Lower lobe of right lung (tissue), 2 donors: ENCODE measurements around the gene EEF1AKMT1. TPM values are rescaled to one million over a fixed set of nuclear protein-coding genes. Genes with fewer than 3 reads are reported as not detected.

Source experiments
- ATAC-seq, 2 donors: fragments of 200-7000 bp; cut with Tn5 transposase; one replicate each; pipeline ENCODE4 v1.9.1; 2020 to 2022; ENCODE audit warnings: mild to moderate bottlenecking in 2 of 2, moderate library complexity in 2 of 2
- DNase-seq: peaks from one replicate; pipeline ENCODE4 v3.0.0-alpha.2; 2020
- H3K27ac ChIP-seq: fragments of 200-600 bp; one replicate; pipeline ENCODE4 v1.8.0; 2022
- H3K27me3 ChIP-seq: fragments of 200-600 bp; one replicate; pipeline ENCODE4 v1.8.0; 2022; ENCODE audit warnings: low read depth
- H3K36me3 ChIP-seq: fragments of 200-600 bp; one replicate; pipeline ENCODE4 v1.8.0; 2022; ENCODE audit warnings: mild to moderate bottlenecking
- H3K4me1 ChIP-seq: fragments of 200-600 bp; one replicate; pipeline ENCODE4 v1.8.0; 2022
- H3K4me3 ChIP-seq: fragments of 200-600 bp; one replicate; pipeline ENCODE4 v1.8.0; 2022; ENCODE audit warnings: mild to moderate bottlenecking
- H3K9me3 ChIP-seq: fragments of 200-600 bp; one replicate; pipeline ENCODE4 v1.8.0; 2022
- intact Hi-C: fragments of 100-400 bp; cut with DNase I; formaldehyde crosslinking; loops from one replicate; pipeline ENCODE4 v1.11.0; 2022
- total RNA-seq: library from RNA; stranded (reverse); fragmentation: NEBNext Ultra II Directional; extraction: Animal tissue kit (Norgen Biotek cat#: 25700); gene quantifications from one replicate; pipeline ENCODE4 v1.2.1, GENCODE V29; 2021
- TF ChIP-seq, protein P1 (sequence below): fragments of 200-600 bp; IDR thresholded peaks from one replicate; pipeline ENCODE4 v1.8.0; 2022; ENCODE audit warnings: antibody characterized with exemption, mild to moderate bottlenecking
- donor health status: DM: no; HTN: yes; CAD: no; lungs with severe emphysema.

The EEF1AKMT1 gene
- total RNA-seq, 1 donor from 2014 or later, result 8.7 TPM

DNA sequence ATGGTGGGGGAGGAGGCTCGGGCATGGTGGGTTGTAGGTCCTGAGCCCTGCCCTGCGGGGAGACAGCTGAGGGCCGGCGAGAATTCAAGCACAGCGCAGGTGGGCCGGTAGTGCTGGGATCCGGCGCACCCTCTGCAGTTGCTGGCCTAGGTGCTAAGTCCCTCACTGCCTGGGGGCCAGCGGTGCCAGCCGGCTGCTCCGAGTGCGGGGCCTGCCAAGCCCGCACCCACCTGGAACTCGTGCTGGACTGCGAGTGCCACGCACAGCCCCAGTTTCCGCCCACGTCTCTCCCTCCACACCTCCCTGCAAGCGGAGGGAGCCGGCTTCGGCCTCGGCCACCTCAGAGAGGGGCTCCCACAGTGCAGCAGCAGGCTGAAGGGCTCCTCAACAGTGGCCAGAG lies 33.7 kb downstream of the EEF1AKMT1 start:
- Histone ChIP-seq H3K27me3 (no peaks in the 10 kb centered on the region), H3K36me3 (peaks cover 3% of the 10 kb centered on the region), H3K9me3 (no peaks in the 10 kb centered on the region), H3K4me1 (no peaks in the 10 kb centered on the region), H3K4me3 (no peak overlapping the region), H3K27ac (no peak overlapping the region)
- intact Hi-C loops, result no loop called here
- ATAC-seq, result no peak
- TF ChIP-seq, protein P1, sequence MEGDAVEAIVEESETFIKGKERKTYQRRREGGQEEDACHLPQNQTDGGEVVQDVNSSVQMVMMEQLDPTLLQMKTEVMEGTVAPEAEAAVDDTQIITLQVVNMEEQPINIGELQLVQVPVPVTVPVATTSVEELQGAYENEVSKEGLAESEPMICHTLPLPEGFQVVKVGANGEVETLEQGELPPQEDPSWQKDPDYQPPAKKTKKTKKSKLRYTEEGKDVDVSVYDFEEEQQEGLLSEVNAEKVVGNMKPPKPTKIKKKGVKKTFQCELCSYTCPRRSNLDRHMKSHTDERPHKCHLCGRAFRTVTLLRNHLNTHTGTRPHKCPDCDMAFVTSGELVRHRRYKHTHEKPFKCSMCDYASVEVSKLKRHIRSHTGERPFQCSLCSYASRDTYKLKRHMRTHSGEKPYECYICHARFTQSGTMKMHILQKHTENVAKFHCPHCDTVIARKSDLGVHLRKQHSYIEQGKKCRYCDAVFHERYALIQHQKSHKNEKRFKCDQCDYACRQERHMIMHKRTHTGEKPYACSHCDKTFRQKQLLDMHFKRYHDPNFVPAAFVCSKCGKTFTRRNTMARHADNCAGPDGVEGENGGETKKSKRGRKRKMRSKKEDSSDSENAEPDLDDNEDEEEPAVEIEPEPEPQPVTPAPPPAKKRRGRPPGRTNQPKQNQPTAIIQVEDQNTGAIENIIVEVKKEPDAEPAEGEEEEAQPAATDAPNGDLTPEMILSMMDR, result no peak
- DNase-seq, result no peak

DNA sequence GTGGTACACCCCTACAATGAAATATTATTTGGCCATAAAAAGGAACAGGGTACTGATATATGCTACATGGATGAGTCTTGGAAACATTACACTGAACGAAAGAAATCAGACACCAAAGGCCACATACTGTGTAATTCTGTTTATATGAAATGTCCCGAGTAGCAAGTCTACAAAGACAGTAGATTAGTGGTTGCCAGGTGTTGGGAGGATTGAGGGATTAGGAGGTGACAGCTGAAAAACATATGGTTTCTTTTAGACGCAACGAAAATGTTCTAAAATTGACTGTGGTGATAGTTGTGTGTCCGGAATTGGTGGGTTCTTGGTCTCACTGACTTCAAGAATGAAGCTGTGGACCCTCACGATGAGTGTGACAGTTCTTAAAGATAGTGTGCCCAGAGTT lies 35.1 kb downstream of the EEF1AKMT1 start:
- DNase-seq (no peak), ATAC-seq (no peak)
- no peaks in the 10 kb centered on the region for H3K27me3 ChIP-seq
- H3K4me3 ChIP-seq, result no peak overlapping the region
- intact Hi-C loops, result no loop called here
- H3K27ac ChIP-seq, result no peak overlapping the region
- H3K9me3 ChIP-seq, result no peaks in the 10 kb centered on the region
- peaks cover 3% of the 10 kb centered on the region for H3K36me3 ChIP-seq
- TF ChIP-seq, protein P1, result no peak
- H3K4me1 ChIP-seq, result no peaks in the 10 kb centered on the region

DNA sequence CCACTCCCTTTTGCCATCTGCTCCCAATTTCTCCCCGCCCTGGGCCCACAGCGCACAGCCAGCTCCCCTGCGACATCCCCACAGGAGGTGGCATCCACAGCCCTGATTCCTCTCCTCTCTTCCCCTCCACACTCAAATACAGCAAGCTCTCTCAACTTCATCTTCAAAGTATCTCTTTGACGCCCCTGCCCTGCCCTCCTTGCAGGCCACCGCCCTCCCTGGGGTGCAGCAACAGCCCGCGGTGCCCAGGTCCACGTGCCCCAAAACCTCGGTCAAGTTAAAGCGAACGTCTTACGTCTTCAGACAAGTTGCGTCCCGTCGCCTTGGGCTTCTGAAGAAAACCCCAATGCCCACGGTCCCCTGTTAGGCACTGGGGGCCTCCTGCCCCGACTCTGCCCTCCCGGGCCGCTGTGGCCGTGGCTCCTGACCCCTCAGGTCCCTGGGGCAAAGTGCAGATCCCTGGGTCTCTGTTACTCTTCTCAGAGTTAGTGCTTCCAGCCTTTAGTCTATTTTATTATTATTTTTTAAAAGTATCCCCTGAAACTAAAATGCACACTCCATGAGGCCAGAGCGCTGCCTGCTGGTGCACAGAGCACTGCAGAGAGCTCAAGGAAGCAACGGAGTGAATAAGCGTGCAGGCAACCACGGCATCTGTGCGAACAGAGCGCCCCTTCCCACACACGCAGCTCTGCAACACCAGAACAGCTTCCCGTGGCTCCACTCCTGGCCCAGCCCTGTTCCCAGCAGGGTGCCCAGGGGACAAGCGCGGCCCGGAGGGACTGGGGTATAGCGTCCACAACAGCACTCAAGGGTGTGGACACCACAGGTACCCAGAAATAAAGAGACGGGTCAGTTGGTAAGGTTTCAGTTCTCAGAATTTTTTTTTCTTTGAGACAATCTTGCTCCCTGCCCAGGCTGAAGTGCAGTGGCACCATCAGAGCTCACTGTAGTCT lies 43.9 kb downstream of the EEF1AKMT1 start:
- TF ChIP-seq, protein P1, result no peak
- DNase-seq (no peak), ATAC-seq (no peak)
- H3K9me3 ChIP-seq, result no peaks in the 10 kb centered on the region
- no peaks in the 10 kb centered on the region for H3K27me3 ChIP-seq
- H3K27ac ChIP-seq, result no peak overlapping the region
- no peak overlapping the region for H3K4me3 ChIP-seq
- intact Hi-C loops, result no loop called here
- H3K36me3 ChIP-seq, result no peaks in the 10 kb centered on the region
- H3K4me1 ChIP-seq, result no peaks in the 10 kb centered on the region

DNA sequence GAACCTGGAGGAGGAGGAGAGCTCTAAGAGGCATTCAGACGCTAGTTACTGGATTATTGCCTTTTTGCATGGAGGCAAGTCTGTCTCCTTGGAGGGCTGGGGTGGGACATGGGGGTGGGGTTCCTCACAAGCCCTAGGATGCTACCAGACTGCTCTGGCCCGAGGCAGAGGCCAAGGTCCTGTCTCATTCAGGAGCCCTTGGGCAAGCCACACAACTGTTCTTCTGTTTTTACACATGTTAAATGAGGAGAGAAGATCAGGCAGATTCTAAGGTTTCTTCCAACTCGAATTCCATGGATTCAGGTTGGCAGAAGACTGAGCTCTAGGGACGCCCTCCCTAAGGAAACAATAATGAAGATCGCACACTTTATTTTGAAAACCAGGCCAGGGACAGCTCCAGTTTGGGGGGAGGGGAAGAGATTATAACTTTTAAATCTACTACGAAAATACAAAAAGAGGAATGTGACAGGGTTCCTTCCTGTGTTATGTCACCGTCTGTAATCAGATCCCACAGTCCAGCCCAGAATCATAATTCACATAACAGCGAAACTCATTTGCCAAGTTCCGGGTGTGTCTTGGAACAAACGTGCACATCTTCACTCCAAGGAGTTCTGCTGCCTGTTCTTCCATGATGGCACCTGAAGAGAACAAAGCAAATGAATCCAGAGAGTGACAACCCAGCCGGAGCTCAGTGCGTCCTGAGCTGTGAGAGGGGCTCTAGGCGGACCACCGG lies 45.0 kb downstream of the EEF1AKMT1 start:
- ATAC-seq (no peak), DNase-seq (no peak)
- H3K36me3 ChIP-seq, result no peaks in the 10 kb centered on the region
- intact Hi-C loops, result no loop called here
- no peaks in the 10 kb centered on the region for H3K27me3 ChIP-seq
- H3K9me3 ChIP-seq, result no peaks in the 10 kb centered on the region
- no peak overlapping the region for H3K27ac ChIP-seq
- TF ChIP-seq, protein P1, result no peak
- no peak overlapping the region for H3K4me3 ChIP-seq
- no peaks in the 10 kb centered on the region for H3K4me1 ChIP-seq

DNA sequence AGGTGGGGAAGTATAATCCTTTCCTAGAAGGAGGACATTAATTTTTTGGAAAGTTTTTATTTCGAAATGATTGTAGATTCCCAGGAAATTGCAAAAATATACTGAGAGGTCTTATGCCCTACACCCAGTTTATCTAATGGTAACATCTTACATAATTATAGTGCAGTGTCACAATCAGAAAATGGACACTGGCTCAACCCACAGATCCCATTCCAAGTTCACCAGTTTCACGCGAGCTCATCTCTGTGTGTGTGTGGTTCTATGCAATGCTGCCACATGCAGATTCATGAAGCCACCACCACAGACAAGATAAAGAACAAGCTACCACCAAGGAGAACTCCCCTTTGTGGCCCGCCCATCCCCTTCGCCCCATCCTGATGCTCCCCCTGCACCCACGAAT lies 45.9 kb downstream of the EEF1AKMT1 start:
- no peak overlapping the region for H3K27ac ChIP-seq
- TF ChIP-seq, protein P1, result no peak
- no peak overlapping the region for H3K4me3 ChIP-seq
- no peaks in the 10 kb centered on the region for H3K36me3 ChIP-seq
- H3K27me3 ChIP-seq, result no peaks in the 10 kb centered on the region
- DNase-seq (no peak), ATAC-seq (no peak)
- intact Hi-C loops, result no loop called here
- no peaks in the 10 kb centered on the region for H3K9me3 ChIP-seq
- no peaks in the 10 kb centered on the region for H3K4me1 ChIP-seq
